Upper lobe of left lung (tissue), 6 donors: ENCODE data around the gene ADNP2. TPM values are rescaled to one million over a fixed set of nuclear protein-coding genes. Genes with fewer than 3 reads are reported as not detected.

ENCODE experiments used
- ATAC-seq, 2 donors: fragments of 200-7000 bp; cut with Tn5 transposase; one replicate each; pipeline ENCODE4 v1.9.1; 2022; ENCODE audit warnings: mild to moderate bottlenecking in 2 of 2, moderate library complexity in 2 of 2; ENCODE audit not compliant: low FRiP score in 2 of 2
- DNase-seq, 2 donors: peaks; one replicate each; pipeline ENCODE4 v3.0.0-alpha.2; 2019 to 2020
- H3K27ac ChIP-seq, 4 donors: fragments of 200-600 bp; sonication (generic); one replicate each; pipeline ENCODE4 v1.5.1; 2016 to 2019
- H3K27me3 ChIP-seq, 4 donors: fragments of 200-600 bp; sonication (generic); one replicate each; pipeline ENCODE4 v1.5.1; 2017 to 2019
- H3K36me3 ChIP-seq, 4 donors: fragments of 200-600 bp; sonication (generic); one replicate each; pipeline ENCODE4 v1.5.1; 2016 to 2019
- H3K4me1 ChIP-seq, 4 donors: fragments of 200-600 bp; sonication (generic); one replicate each; pipeline ENCODE4 v1.5.1; 2018 to 2019
- H3K4me3 ChIP-seq, 4 donors: fragments of 200-600 bp; sonication (generic); one replicate each; pipeline ENCODE4 v1.5.1; 2017 to 2019; ENCODE audit warnings: mild to moderate bottlenecking in 2 of 4, moderate library complexity in 1 of 4
- H3K9me3 ChIP-seq, 4 donors: fragments of 200-600 bp; sonication (generic); one replicate each; pipeline ENCODE4 v1.5.1; 2018 to 2019
- CTCF ChIP-seq, 6 experiments: fragments of 450-650 bp in 4 of 6; fragments of 200-600 bp in 2 of 6; sonication (generic) in 2 of 6; IDR thresholded peaks; one replicate each; pipeline ENCODE4 v1.5.1; 2016 to 2019; ENCODE audit warnings: antibody characterized with exemption in 6 of 6
- EP300 ChIP-seq, 4 donors: sonication (generic); formaldehyde crosslinking; IDR thresholded peaks; one replicate each; pipeline ENCODE4 v1.5.1; 2017; ENCODE audit warnings: antibody characterized with exemption in 4 of 4, control low read depth in 2 of 4
- POLR2A ChIP-seq, 4 donors: fragments of 450-650 bp; IDR thresholded peaks; one replicate each; pipeline ENCODE4 v1.5.1; 2016 to 2017; ENCODE audit warnings: antibody characterized with exemption in 4 of 4, mild to moderate bottlenecking in 2 of 4
- POLR2AphosphoS5 ChIP-seq, 2 donors: sonication (generic); formaldehyde crosslinking; IDR thresholded peaks; one replicate each; pipeline ENCODE4 v1.5.1; 2017; ENCODE audit warnings: antibody characterized with exemption in 2 of 2
- WGBS, 2 donors: methylation state at CpG; one replicate each; pipeline ENCODE4 v1.1.5; 2017 to 2018; 5-methylcytosine and 5-hydroxymethylcytosine counted together
- total RNA-seq, 6 donors: library from RNA; depleted of rRNA in 4 of 6; stranded (reverse); fragments of >200 nt in 4 of 6; gene quantifications; one replicate each; pipeline versions ENCODE4 v1.1.0 to v1.2.1, GENCODE V29; 2016 to 2021
- donor health status: DM: no; HTN: no; CAD: no; lungs with moderate emphysema.
- donor health status: DM: no; HTN: yes; CAD: no; lungs with severe emphysema.

Gene ADNP2
- total RNA-seq, 6 donors from 2014 or later: 12.4 to 26.6 (median 16.1) TPM

GRCh38 chr18:80109676-80110078, 615 bp downstream of the ADNP2 start:
- DNase-seq: peak; percentile 42 to 91
- peak in 1 of 2 donors; percentile 63 for ATAC-seq
- no peaks in the 10 kb centered on the region for H3K9me3 ChIP-seq
- peak overlapping the region; percentile 58 to 89 (median 82) for H3K4me3 ChIP-seq
- H3K36me3 ChIP-seq: no peaks in the 10 kb centered on the region
- H3K27me3 ChIP-seq: no peaks in the 10 kb centered on the region
- TF ChIP-seq EP300 (IDR thresholded peaks at IDR 0.05): no peak
- no peak for TF ChIP-seq POLR2A (IDR thresholded peaks at IDR 0.05)
- TF ChIP-seq CTCF (IDR thresholded peaks at IDR 0.05): no peak
- TF ChIP-seq POLR2AphosphoS5 (IDR thresholded peaks at IDR 0.05): no peak
- WGBS, 2 donors: 1% methylated on average over 27 to 34 of the region's 34 CpGs
- peak overlapping the region; percentile 84 to 89 (median 87) for H3K27ac ChIP-seq
- H3K4me1 ChIP-seq: peaks cover 13 to 18% (median 16%) of the 10 kb centered on the region in 4 donors

GRCh38 chr18:80112624-80113248, 3.7 kb downstream of the ADNP2 start:
- no peaks in the 10 kb centered on the region for H3K27me3 ChIP-seq
- peaks cover 13 to 21% (median 16%) of the 10 kb centered on the region in 4 donors for H3K4me1 ChIP-seq
- H3K36me3 ChIP-seq: peaks cover 0 to 4% (median 2%) of the 10 kb centered on the region in 4 donors
- WGBS, 2 donors: 43% methylated on average over 1 of the region's 1 CpG
- no peak overlapping the region for H3K4me3 ChIP-seq
- H3K9me3 ChIP-seq: no peaks in the 10 kb centered on the region
- no peak for TF ChIP-seq POLR2A (IDR thresholded peaks at IDR 0.05)
- TF ChIP-seq POLR2AphosphoS5 (IDR thresholded peaks at IDR 0.05): no peak
- TF ChIP-seq CTCF (IDR thresholded peaks at IDR 0.05): no peak
- TF ChIP-seq EP300 (IDR thresholded peaks at IDR 0.05): no peak
- H3K27ac ChIP-seq: no peak overlapping the region
- ATAC-seq (no peak), DNase-seq (no peak)

- 87 to 89% methylated on average over 4 of the region's 4 CpGs for WGBS, 2 donors
- no peak for ATAC-seq
Measured at GRCh38 chr18:80115035-80115434, 6.0 kb downstream of the ADNP2 start.

GRCh38 chr18:80119111-80119510, 10.0 kb downstream of the ADNP2 start:
- Histone ChIP-seq H3K9me3 (no peaks in the 10 kb centered on the region), H3K27ac (no peak overlapping the region), H3K36me3 (peaks cover 0 to 33% (median 3%) of the 10 kb centered on the region in 4 donors), H3K27me3 (no peaks in the 10 kb centered on the region), H3K4me1 (peaks cover 0 to 5% (median 0%) of the 10 kb centered on the region in 4 donors), H3K4me3 (no peak overlapping the region)
- DNase-seq: no peak
- TF ChIP-seq POLR2A (IDR thresholded peaks at IDR 0.05) (no peak), EP300 (IDR thresholded peaks at IDR 0.05) (no peak), POLR2AphosphoS5 (IDR thresholded peaks at IDR 0.05) (no peak), CTCF (IDR thresholded peaks at IDR 0.05) (no peak)
- ATAC-seq: no peak
- WGBS, 2 donors: 89 to 93% methylated on average over 6 of the region's 6 CpGs

More at GRCh38 chr18:80115035-80115434, 6.0 kb downstream of the ADNP2 start:
- Histone ChIP-seq H3K27me3 (no peaks in the 10 kb centered on the region), H3K27ac (no peak overlapping the region), H3K9me3 (no peaks in the 10 kb centered on the region), H3K36me3 (peaks cover 0 to 27% (median 3%) of the 10 kb centered on the region in 4 donors), H3K4me3 (no peak overlapping the region), H3K4me1 (peaks cover 11 to 19% (median 13%) of the 10 kb centered on the region in 4 donors)
- no peak for TF ChIP-seq POLR2AphosphoS5 (IDR thresholded peaks at IDR 0.05)
- TF ChIP-seq CTCF (IDR thresholded peaks at IDR 0.05): no peak
- TF ChIP-seq EP300 (IDR thresholded peaks at IDR 0.05): no peak
- no peak for TF ChIP-seq POLR2A (IDR thresholded peaks at IDR 0.05)
- no peak for DNase-seq

- Histone ChIP-seq H3K4me3 (no peak overlapping the region), H3K4me1 (no peaks in the 10 kb centered on the region), H3K9me3 (no peaks in the 10 kb centered on the region), H3K27me3 (no peaks in the 10 kb centered on the region), H3K36me3 (peaks cover 0 to 33% (median 3%) of the 10 kb centered on the region in 4 donors), H3K27ac (no peak overlapping the region)
- ATAC-seq: no peak
- no peak for TF ChIP-seq POLR2A (IDR thresholded peaks at IDR 0.05)
- TF ChIP-seq POLR2AphosphoS5 (IDR thresholded peaks at IDR 0.05): no peak
- no peak for TF ChIP-seq CTCF (IDR thresholded peaks at IDR 0.05)
- TF ChIP-seq EP300 (IDR thresholded peaks at IDR 0.05): no peak
- no peak for DNase-seq
- 100% methylated on average over 1 of the region's 1 CpG; no CpG with 5 or more reads in 1 of the 2 donors for WGBS, 2 donors
Measured at GRCh38 chr18:80120932-80121331, 11.9 kb downstream of the ADNP2 start.
